Uterus (tissue), 2 donors: ENCODE results near the gene F2.
"Not testable (repeated sequence)": the region's sequence is repeated elsewhere in the genome, so short reads cannot be mapped to it uniquely, and the experiment has no call there.

ENCODE experiments used
- CTCF ChIP-seq, 4 experiments: fragments of 200-600 bp in 2 of 4; fragments of 450-650 bp in 2 of 4; sonication (generic) in 2 of 4; IDR thresholded peaks; one replicate each; pipeline ENCODE4 v1.5.1; 2016 to 2019; ENCODE audit warnings: antibody characterized with exemption in 4 of 4, mild to moderate bottlenecking in 2 of 4, moderate library complexity in 1 of 4
- POLR2A ChIP-seq, 2 donors: fragments of 450-650 bp; IDR thresholded peaks; one replicate each; pipeline ENCODE4 v1.6.1; 2016; ENCODE audit warnings: antibody characterized with exemption in 2 of 2, mild to moderate bottlenecking in 1 of 2, moderate library complexity in 1 of 2

DNA sequence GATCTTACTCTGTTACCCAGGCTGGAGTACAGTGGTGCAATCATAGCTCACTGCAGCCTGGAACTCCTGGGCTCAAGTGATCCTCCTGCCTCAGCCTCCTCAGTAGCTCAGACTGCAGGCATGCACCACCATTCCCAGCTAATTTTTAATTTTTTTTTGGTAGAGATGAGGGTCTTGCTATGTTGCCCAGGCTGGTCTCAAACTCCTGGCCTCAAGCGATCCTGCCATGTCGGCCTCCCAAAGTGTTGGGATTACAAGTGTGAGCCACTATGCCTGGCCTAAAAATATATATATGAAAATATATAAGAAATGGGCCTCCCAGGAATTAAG is 1.2 kb upstream of the F2 start:
- TF ChIP-seq CTCF, POLR2A (IDR thresholded peaks at IDR 0.05): not testable (repeated sequence)
